Vagina (tissue), 2 donors: ENCODE data around the gene C10orf71. TPM values are rescaled to one million over a fixed set of nuclear protein-coding genes. Genes with fewer than 3 reads are reported as not detected.
A peak's percentile ranks its signal among the peaks of the same experiment; 100 is the strongest.

Source experiments
- DNase-seq, 2 donors: peaks; one replicate each; pipeline ENCODE4 v3.0.0-alpha.2; 2017; ENCODE audit errors: extremely low spot score in 2 of 2
- H3K27ac ChIP-seq: fragments of 200-600 bp; sonication (generic); one replicate; pipeline ENCODE4 v1.5.1; 2019
- H3K27me3 ChIP-seq: fragments of 200-600 bp; sonication (generic); one replicate; pipeline ENCODE4 v1.5.1; 2019
- H3K36me3 ChIP-seq, 2 donors: fragments of 200-600 bp; sonication (generic); one replicate each; pipeline ENCODE4 v1.5.1; 2017 to 2019
- H3K4me1 ChIP-seq: fragments of 200-600 bp; sonication (generic); one replicate; pipeline ENCODE4 v1.5.1; 2019
- H3K4me3 ChIP-seq, 2 donors: fragments of 200-600 bp; sonication (generic); 1 replicate in 1 of 2; 2 replicates in 1 of 2; pipeline ENCODE4 v1.5.1; 2016 to 2019
- H3K9me3 ChIP-seq: fragments of 200-600 bp; sonication (generic); one replicate; pipeline ENCODE4 v1.5.1; 2019
- CTCF ChIP-seq, 3 experiments: fragments of 450-650 bp in 2 of 3; fragments of 200-600 bp in 1 of 3; sonication (generic) in 1 of 3; IDR thresholded peaks; one replicate each; pipeline ENCODE4 v1.5.1; 2017 to 2019; ENCODE audit warnings: antibody characterized with exemption in 3 of 3, mild to moderate bottlenecking in 2 of 3, moderate library complexity in 2 of 3
- POLR2A ChIP-seq, 2 donors: fragments of 450-650 bp; IDR thresholded peaks; one replicate each; pipeline ENCODE4 v1.6.1; 2017; ENCODE audit warnings: antibody characterized with exemption in 2 of 2, mild to moderate bottlenecking in 2 of 2, moderate library complexity in 2 of 2
- POLR2AphosphoS5 ChIP-seq, 2 donors: sonication (generic); formaldehyde crosslinking; IDR thresholded peaks; one replicate each; pipeline ENCODE4 v1.9.0; 2017; ENCODE audit warnings: antibody characterized with exemption in 2 of 2, mild to moderate bottlenecking in 2 of 2, low read depth in 1 of 2; ENCODE audit not compliant: insufficient read depth in 1 of 2
- intact Hi-C: fragments of 100-400 bp; cut with DNase I; formaldehyde crosslinking; loops from one replicate; pipeline ENCODE4 v1.15.1; 2023
- total RNA-seq: library from RNA; depleted of rRNA; stranded (reverse); fragments of >200 nt; gene quantifications from one replicate; pipeline ENCODE4 v1.2.3, GENCODE V29; 2016

Gene C10orf71
- total RNA-seq, 1 donor from 2014 or later: not detected

GRCh38 chr10:49365675-49366415, 66.9 kb downstream of the C10orf71 start:
- DNase-seq: peak; percentile 77 to 82
- Histone ChIP-seq H3K27me3 (no peaks in the 10 kb centered on the region), H3K9me3 (no peaks in the 10 kb centered on the region), H3K27ac (no peak overlapping the region), H3K4me3 (no peak overlapping the region), H3K36me3 (no peaks in the 10 kb centered on the region), H3K4me1 (no peaks in the 10 kb centered on the region)
- no peak for TF ChIP-seq POLR2A (IDR thresholded peaks at IDR 0.05)
- no peak for TF ChIP-seq POLR2AphosphoS5 (IDR thresholded peaks at IDR 0.05; ENCODE audit: insufficient read depth in 1 of 2, low read depth in 1 of 2)
- no peak for TF ChIP-seq CTCF (IDR thresholded peaks at IDR 0.05)
- intact Hi-C loops: no loop called here

GRCh38 chr10:49366460-49366859, 67.5 kb downstream of the C10orf71 start:
- DNase-seq: peak in 1 of 2 donors; percentile 60
- Histone ChIP-seq H3K36me3 (no peaks in the 10 kb centered on the region), H3K27me3 (no peaks in the 10 kb centered on the region), H3K4me1 (no peaks in the 10 kb centered on the region), H3K9me3 (no peaks in the 10 kb centered on the region), H3K27ac (no peak overlapping the region), H3K4me3 (no peak overlapping the region)
- intact Hi-C loops: no loop called here
- TF ChIP-seq CTCF (IDR thresholded peaks at IDR 0.05): no peak
- no peak for TF ChIP-seq POLR2A (IDR thresholded peaks at IDR 0.05)
- TF ChIP-seq POLR2AphosphoS5 (IDR thresholded peaks at IDR 0.05; ENCODE audit: insufficient read depth in 1 of 2, low read depth in 1 of 2): no peak

GRCh38 chr10:49367600-49367999, 68.6 kb downstream of the C10orf71 start:
- intact Hi-C loops: no loop called here
- Histone ChIP-seq H3K4me1 (no peaks in the 10 kb centered on the region), H3K27me3 (no peaks in the 10 kb centered on the region), H3K27ac (no peak overlapping the region), H3K9me3 (no peaks in the 10 kb centered on the region), H3K36me3 (no peaks in the 10 kb centered on the region), H3K4me3 (no peak overlapping the region)
- TF ChIP-seq CTCF (IDR thresholded peaks at IDR 0.05): no peak
- TF ChIP-seq POLR2A (IDR thresholded peaks at IDR 0.05): no peak
- peak in 1 of 2 donors; percentile 82 for DNase-seq

GRCh38 chr10:49368256-49368655, 69.3 kb downstream of the C10orf71 start:
- H3K36me3 ChIP-seq: no peaks in the 10 kb centered on the region
- H3K27ac ChIP-seq: no peak overlapping the region
- H3K9me3 ChIP-seq: no peaks in the 10 kb centered on the region
- H3K4me1 ChIP-seq: no peaks in the 10 kb centered on the region
- no peak for TF ChIP-seq POLR2AphosphoS5 (IDR thresholded peaks at IDR 0.05; ENCODE audit: insufficient read depth in 1 of 2, low read depth in 1 of 2)
- TF ChIP-seq CTCF (IDR thresholded peaks at IDR 0.05): no peak
- TF ChIP-seq POLR2A (IDR thresholded peaks at IDR 0.05): no peak
- H3K4me3 ChIP-seq: no peak overlapping the region
- H3K27me3 ChIP-seq: no peaks in the 10 kb centered on the region
- intact Hi-C loops: no loop called here
- DNase-seq: peak; percentile 47 to 64
